Measurements from ENCODE around the gene CTU2. TPM values are rescaled to one million over a fixed set of nuclear protein-coding genes. Genes with fewer than 3 reads are reported as not detected.

CTU2 gene
- total and polyA plus RNA-seq, 2 of the 8 experiments (the other 6 are each of a cell fraction or from before 2014, with no cell fraction given): 32.7 to 42.9 TPM

DNA sequence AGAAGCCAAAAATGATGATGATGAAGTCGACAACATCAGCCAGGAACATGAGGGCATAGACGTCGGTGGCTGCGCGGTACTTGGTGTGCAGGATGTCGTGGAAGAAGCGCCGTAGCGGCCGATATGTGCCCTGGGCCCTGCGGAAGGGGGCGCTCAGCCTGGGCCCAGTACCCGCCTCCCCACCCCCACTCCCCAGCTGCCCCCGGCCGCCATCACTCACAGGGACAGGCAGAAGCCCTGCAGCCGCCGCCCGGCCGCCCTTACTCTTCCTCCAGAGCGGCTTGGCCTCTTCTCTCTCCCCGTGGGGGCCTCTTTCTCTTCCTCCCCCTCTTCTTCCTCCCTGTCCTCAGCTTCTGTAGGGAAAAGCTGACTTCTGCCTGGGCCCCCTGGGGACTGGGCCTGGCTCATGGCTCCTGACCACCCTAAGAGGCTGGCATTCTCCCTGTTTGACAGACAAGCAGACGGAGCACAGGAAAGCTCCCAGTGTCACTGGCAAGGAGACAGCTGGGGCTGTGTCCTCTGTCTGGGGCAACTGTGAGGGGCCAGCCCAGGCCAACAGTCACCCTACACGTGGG, 14.2 kb downstream of the CTU2 start (continued):
- TF ChIP-seq, protein P1, sequence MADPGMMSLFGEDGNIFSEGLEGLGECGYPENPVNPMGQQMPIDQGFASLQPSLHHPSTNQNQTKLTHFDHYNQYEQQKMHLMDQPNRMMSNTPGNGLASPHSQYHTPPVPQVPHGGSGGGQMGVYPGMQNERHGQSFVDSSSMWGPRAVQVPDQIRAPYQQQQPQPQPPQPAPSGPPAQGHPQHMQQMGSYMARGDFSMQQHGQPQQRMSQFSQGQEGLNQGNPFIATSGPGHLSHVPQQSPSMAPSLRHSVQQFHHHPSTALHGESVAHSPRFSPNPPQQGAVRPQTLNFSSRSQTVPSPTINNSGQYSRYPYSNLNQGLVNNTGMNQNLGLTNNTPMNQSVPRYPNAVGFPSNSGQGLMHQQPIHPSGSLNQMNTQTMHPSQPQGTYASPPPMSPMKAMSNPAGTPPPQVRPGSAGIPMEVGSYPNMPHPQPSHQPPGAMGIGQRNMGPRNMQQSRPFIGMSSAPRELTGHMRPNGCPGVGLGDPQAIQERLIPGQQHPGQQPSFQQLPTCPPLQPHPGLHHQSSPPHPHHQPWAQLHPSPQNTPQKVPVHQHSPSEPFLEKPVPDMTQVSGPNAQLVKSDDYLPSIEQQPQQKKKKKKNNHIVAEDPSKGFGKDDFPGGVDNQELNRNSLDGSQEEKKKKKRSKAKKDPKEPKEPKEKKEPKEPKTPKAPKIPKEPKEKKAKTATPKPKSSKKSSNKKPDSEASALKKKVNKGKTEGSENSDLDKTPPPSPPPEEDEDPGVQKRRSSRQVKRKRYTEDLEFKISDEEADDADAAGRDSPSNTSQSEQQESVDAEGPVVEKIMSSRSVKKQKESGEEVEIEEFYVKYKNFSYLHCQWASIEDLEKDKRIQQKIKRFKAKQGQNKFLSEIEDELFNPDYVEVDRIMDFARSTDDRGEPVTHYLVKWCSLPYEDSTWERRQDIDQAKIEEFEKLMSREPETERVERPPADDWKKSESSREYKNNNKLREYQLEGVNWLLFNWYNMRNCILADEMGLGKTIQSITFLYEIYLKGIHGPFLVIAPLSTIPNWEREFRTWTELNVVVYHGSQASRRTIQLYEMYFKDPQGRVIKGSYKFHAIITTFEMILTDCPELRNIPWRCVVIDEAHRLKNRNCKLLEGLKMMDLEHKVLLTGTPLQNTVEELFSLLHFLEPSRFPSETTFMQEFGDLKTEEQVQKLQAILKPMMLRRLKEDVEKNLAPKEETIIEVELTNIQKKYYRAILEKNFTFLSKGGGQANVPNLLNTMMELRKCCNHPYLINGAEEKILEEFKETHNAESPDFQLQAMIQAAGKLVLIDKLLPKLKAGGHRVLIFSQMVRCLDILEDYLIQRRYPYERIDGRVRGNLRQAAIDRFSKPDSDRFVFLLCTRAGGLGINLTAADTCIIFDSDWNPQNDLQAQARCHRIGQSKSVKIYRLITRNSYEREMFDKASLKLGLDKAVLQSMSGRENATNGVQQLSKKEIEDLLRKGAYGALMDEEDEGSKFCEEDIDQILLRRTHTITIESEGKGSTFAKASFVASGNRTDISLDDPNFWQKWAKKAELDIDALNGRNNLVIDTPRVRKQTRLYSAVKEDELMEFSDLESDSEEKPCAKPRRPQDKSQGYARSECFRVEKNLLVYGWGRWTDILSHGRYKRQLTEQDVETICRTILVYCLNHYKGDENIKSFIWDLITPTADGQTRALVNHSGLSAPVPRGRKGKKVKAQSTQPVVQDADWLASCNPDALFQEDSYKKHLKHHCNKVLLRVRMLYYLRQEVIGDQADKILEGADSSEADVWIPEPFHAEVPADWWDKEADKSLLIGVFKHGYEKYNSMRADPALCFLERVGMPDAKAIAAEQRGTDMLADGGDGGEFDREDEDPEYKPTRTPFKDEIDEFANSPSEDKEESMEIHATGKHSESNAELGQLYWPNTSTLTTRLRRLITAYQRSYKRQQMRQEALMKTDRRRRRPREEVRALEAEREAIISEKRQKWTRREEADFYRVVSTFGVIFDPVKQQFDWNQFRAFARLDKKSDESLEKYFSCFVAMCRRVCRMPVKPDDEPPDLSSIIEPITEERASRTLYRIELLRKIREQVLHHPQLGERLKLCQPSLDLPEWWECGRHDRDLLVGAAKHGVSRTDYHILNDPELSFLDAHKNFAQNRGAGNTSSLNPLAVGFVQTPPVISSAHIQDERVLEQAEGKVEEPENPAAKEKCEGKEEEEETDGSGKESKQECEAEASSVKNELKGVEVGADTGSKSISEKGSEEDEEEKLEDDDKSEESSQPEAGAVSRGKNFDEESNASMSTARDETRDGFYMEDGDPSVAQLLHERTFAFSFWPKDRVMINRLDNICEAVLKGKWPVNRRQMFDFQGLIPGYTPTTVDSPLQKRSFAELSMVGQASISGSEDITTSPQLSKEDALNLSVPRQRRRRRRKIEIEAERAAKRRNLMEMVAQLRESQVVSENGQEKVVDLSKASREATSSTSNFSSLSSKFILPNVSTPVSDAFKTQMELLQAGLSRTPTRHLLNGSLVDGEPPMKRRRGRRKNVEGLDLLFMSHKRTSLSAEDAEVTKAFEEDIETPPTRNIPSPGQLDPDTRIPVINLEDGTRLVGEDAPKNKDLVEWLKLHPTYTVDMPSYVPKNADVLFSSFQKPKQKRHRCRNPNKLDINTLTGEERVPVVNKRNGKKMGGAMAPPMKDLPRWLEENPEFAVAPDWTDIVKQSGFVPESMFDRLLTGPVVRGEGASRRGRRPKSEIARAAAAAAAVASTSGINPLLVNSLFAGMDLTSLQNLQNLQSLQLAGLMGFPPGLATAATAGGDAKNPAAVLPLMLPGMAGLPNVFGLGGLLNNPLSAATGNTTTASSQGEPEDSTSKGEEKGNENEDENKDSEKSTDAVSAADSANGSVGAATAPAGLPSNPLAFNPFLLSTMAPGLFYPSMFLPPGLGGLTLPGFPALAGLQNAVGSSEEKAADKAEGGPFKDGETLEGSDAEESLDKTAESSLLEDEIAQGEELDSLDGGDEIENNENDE (IDR thresholded peaks at IDR 0.05; ENCODE audit: insufficient replicate concordance, low read length): no peak
- no peak for TF ChIP-seq JUND (IDR thresholded peaks at IDR 0.05; ENCODE audit: low read length)
- TF ChIP-seq, protein P2, sequence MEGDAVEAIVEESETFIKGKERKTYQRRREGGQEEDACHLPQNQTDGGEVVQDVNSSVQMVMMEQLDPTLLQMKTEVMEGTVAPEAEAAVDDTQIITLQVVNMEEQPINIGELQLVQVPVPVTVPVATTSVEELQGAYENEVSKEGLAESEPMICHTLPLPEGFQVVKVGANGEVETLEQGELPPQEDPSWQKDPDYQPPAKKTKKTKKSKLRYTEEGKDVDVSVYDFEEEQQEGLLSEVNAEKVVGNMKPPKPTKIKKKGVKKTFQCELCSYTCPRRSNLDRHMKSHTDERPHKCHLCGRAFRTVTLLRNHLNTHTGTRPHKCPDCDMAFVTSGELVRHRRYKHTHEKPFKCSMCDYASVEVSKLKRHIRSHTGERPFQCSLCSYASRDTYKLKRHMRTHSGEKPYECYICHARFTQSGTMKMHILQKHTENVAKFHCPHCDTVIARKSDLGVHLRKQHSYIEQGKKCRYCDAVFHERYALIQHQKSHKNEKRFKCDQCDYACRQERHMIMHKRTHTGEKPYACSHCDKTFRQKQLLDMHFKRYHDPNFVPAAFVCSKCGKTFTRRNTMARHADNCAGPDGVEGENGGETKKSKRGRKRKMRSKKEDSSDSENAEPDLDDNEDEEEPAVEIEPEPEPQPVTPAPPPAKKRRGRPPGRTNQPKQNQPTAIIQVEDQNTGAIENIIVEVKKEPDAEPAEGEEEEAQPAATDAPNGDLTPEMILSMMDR (IDR thresholded peaks at IDR 0.05; ENCODE audit: control extremely low read depth in 1 of 3, insufficient read depth in 1 of 3, low read depth in 1 of 3, low read length in 3 of 3): no peak
- no peak for TF ChIP-seq CBX8 (IDR thresholded peaks at IDR 0.05; ENCODE audit: borderline replicate concordance, low read depth, low read length)
- TF ChIP-seq HDAC6 (IDR thresholded peaks at IDR 0.05; ENCODE audit: low read depth, low read length): no peak
- TF ChIP-seq SIX5 (IDR thresholded peaks at IDR 0.05; ENCODE audit: low read depth, low read length): no peak
- TF ChIP-seq CEBPB (IDR thresholded peaks at IDR 0.05; ENCODE audit: low read depth, low read length): no peak
- TF ChIP-seq PHF8 (conservative IDR thresholded peaks at IDR 0.05; ENCODE audit: low read depth, low read length): no peak

Data from H1 (cell line).